HG02571 (cell line): ENCODE data around the gene CAPN7.
"Not testable (repeated sequence)": the region's sequence is repeated elsewhere in the genome, so short reads cannot be mapped to it uniquely, and the experiment has no call there.

Source experiments
- ATAC-seq: cut with Tn5 transposase; IDR thresholded peaks from one replicate; pipeline ENCODE4 v1.9.1; 2021; ENCODE audit warnings: mild to moderate bottlenecking, moderate library complexity; ENCODE audit not compliant: unreplicated experiment

CAPN7 gene

DNA sequence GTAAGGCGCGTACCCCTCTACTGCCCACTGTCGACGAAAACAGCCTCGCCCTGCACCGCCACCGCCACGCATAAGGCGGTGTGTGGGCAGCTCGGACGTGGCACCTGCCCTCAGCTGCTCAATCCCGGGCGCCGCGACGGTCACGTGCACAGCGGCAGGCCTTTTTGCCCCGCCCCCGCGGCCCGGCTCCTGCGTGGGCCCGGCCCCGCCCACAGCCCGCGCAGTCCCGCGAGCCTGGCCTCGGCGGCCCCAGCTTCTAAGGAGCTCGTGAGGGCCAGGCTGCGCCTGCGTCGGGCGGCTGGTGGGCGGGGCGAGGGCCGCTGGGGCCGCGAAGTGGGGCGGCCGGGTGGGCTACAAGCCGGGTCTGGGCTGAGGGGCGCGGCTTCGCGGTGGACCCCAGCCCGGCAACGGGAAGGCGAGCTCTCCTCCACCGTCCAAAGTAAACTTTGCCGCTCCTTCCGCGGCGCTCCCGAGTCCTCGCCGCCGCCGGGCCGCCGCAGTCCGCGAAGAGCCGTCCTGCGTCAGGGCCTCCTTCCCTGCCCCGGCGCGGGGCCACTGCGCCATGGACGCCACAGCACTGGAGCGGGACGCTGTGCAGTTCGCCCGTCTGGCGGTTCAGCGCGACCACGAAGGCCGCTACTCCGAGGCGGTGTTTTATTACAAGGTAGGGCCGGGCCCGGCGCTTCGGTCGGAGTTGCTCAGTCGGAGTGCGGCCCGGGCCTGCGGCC lies at the start of gene CAPN7:
Gene CAPN7 (plus strand): TSS at position 313 of the 728 bp plus-strand sequence. CDS start 250 bp downstream, at position 563.
- peak; percentile 87 for ATAC-seq

DNA sequence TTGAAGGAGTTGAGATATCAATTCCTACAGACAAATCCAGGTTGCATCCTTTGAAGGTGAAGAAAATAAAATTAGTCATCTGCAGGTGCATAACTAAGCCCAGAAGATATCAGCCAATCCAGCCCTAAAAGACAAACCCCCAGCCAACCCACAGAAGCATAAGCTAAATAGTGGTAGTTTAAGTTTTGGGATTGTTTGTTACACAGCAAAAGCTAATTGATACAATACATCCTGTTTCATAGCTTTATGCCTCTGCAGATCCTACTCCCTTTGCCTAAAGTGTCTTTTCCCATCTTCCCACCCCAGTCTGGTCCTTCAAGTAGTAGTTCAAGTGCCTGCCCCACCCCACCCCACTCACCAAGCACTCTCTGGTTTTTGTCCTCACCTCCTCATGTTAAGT lies 48.6 kb upstream of the CAPN7 start:
- ATAC-seq, result no peak

DNA sequence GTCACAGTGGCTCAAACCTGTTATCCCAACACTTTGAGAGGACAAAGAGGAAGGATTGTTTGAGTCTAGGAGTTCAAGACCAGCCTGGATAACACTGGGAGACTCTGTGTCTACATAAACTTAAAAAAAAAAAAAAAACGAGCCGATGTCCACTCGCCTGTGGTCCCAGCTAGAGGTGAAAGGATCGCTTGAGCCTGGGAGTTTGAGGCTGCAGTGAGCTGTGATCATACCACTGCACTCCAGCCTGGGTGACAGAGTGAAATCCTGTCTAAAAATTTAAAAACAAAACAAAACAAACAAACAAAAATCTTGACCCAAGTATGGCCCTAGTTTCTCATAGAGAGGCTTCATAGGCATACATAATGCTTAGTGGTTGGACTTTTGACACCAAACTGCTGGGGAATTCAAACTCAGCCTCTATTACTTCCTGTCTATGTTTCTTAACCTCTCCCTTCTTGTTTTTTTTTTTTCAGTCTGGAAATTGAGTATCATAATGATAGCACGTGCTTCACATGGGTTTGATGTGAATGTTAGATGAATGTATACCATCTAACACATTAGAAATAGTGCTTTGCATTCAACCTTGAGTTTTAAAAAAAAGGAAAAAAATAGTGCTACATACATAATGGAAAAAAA lies 46.4 kb upstream of the CAPN7 start:
- no peak for ATAC-seq

DNA sequence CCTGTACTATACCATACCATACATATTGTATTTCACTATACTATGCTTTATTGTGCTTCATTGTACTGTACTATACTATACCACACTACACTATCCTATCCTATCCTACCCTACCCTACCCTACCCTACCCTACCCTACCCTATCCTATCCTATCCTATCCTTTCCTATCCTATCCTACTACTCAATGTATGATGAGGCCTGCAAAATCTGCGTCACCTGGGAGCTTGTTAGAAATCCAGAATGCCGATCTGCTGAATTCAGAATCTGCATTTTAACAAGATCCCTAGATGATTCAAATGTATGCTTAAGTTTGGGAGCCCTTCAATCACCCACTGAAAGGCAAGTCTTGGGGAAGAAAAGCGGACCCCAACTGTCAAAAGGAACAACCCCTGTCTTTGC lies 45.4 kb upstream of the CAPN7 start:
- ATAC-seq, result no peak

DNA sequence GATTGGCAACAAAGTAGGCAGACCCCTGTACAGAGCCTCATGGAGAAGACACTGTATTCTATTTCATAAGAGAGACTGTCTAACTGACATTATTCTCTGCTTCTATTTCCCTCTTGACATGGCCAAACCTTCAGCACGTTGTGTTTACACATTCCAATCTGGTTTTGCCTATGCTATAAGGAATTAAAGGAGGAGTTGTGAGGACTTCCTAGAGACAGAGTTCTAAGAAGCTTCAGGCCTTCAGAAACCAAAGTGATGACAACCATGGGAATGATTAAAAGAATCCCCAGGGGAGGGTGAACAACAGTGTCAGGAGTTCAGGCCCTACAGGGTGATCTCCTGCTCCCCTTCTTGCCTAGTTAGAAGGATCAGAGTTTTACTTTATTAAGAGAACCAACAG lies 44.9 kb upstream of the CAPN7 start:
- ATAC-seq, result no peak

DNA sequence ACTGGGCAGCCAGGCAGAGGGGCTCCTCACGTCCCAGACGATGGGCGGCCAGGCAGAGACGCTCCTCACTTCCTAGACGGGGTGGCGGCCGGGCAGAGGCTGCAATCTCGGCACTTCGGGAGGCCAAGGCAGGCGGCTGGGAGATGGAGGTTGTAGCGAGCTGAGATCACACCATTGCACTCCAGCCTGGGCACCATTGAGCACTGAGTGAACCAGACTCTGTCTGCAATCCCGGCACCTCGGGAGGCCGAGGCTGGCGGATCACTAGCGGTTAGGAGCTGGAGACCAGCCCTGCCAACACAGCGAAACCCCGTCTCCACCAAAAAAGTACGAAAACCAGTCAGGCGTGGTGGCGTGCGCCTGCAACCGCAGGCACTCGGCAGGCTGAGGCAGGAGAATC lies 42.4 kb upstream of the CAPN7 start:
- ATAC-seq, result not testable (repeated sequence)

DNA sequence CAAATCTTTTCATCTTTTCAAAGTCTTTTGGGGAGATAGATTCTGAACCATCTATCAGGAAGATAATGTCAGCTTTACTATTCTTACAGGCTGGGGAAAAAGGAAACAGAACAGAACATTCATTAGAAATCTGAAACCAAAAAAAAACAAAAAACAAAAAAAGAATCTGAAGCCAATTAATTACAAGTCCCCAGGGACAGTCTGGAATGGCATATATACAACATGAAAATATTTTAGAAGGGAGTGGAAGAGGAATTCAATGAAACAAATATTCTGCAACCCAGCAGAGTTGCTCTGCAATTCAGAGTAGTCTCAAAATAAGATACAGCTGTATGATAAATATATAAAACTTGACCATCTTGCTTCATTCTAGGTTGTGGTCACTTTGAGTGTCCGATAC lies 41.7 kb upstream of the CAPN7 start:
- no peak for ATAC-seq

DNA sequence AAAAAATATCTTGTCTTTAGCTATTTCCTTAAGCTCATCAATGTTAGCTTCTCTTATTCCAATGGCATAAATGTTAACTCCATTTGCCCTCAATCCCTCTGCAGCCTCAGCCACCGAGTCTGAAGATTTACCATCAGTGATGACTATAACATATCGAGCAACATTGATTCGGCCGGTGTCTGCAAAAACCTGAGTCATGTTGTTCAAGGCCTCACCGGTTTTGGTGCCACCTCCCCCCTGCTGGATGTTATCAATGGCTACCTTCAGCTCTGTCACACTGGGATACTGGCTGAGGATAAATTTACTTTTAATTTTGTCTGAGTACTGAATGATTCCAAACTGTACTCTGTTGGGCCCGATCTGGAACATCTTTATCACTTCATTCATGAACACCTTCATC lies 41.0 kb upstream of the CAPN7 start:
- no peak for ATAC-seq

DNA sequence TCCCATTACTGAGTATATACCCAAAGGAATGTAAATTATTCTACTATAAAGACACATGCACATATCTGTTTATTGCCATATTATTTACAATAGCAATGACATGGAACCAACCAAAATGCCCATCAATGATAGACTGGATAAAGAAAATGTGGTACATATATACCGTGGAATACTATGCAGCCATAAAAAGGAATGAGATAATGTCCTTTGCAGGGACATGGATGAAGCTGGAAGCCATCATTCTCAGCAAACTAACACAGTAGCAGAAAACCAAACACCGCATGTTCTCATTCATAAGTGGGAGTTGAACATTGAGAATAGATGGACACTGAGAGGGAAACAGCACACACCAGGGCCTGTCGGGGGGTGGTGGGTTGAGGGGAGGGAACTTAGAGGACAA lies 39.7 kb upstream of the CAPN7 start:
- ATAC-seq, result not testable (repeated sequence)

DNA sequence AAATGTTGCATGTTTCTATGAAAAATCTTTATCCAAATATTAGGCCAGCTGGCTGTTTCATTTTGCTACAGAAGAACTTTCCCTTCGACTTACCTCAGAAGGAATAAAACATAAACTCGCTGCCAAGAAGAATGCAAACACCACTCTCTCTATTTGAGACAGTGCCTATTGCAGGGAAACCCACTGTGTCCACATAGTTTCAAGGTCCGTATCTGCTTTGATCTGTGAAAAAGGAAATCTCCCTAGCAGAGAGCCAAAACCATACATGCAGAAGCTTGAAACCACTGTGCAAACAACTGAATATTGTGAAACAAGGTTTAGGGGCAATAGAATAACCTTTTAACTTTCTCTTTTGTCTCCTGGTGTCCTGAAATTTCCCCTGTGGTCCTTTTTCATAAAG lies 35.0 kb upstream of the CAPN7 start:
- no peak for ATAC-seq

DNA sequence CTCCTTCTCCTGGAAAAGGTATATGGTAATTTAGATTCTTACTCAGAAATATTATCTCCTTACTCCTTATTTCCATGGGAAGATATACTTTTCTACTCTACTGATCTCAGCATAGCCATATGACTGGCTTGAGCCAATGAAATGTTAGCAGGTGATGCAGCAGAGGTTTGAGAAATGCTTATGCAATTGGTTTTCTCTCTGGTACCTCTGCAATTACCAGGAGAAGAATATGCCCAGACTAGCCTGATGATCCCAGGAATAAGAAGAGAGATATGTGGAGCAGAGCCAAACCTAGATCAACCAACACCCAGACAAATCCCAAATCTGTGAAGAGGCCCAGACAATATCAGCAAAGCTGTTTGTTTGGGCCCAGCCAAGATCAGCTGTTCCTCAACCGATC lies 33.2 kb upstream of the CAPN7 start:
- no peak for ATAC-seq

DNA sequence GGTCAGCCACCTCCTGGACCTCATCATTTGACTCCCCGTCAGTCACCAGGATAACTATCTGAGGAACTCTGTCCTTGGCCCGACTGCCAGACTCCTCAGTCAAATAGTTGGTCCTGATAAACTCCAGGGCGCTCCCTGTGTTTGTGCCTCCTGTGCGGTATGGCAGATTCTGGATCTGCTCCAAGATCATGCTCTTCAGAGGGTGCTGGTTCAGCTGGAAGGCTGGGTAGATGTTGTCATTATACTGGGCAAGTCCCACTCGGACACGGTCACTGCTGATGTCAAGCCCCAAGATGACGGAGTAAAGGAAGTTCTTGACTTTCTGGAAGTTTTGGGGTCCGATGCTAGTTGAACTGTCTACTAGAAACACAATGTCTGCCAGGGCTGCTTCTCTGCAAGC lies 31.1 kb upstream of the CAPN7 start:
- no peak for ATAC-seq

DNA sequence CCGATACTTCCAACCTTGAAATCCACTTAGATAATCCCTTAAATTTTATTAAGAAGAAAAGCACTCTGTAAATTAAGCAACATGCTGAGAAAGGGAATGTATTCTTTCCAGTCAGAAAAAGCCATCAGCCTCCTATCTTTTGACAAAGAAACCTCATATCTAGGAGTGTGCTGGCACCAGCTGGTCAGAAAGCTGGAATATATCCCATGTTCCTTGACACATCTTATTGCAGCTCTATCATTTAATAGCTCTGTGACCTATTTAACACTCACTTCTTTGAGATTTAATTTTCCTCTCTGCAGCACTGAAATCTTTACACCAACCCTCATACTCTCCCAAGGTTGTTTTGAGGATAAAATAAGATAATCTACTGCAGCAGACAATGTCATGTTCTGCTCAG lies 30.4 kb upstream of the CAPN7 start:
- ATAC-seq, result no peak

DNA sequence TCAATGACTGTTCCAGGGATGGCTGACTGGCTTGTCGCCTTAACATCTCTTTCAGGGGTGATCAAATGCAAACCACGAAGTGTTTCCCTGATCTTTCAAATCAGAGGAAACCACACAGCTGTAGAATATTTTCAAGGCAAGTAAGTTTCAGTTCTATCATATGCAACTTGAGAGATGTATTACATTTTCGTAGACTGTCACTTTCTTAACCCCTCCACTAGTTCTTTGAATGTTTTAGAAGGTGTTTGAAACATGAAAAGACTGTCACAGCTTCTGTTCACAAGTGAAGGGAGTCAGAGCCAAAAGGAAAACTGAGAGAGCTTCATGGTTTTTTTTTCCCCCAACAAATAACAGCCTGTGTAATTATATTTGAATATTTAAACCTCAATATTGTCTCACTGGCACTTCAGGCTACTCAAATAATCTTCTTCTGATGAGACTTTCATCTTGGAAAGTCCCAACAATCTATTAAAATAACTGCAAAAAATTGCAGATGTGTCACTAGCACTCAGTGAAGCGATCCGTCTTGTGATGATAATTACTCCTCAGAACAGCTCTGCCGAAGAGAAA lies 25.9 kb upstream of the CAPN7 start:
- ATAC-seq, result no peak

DNA sequence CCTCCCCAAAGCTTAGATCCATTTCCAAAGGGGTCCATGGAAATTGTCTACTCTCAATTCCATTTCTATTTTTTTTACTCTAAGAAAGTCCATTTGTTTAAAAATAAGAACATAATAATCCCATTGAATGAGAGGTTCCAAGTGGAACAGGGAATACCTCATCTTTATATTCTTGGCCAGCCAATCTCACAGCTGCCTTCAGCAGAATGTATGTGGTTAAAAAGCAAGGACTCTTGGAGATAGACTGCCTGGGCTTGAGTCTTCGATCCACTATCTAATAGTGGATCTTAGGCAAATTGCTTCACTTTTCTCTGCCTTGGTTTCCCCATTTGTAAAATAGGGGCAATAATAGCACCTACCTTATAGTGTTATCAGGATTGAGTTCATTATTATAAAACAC lies 24.5 kb upstream of the CAPN7 start:
- no peak for ATAC-seq

DNA sequence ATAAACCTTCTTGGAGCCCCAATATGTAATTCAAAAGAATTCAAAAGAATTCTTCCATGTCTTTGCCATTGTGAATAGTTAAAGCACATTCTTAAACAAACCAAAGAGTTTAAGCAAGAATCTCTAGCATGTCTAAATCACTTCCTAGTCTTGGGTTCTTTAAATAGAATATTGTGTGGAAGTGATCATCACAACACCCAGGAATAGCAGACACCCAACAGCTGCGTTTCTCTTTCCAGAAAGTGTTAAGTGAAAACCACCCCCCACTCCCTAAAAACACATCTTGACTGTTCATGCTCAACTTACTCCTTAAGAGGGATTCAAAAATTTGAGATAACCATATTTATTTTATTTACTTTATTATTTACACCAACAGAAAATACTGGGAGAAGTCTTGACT lies 24.1 kb upstream of the CAPN7 start:
- no peak for ATAC-seq

DNA sequence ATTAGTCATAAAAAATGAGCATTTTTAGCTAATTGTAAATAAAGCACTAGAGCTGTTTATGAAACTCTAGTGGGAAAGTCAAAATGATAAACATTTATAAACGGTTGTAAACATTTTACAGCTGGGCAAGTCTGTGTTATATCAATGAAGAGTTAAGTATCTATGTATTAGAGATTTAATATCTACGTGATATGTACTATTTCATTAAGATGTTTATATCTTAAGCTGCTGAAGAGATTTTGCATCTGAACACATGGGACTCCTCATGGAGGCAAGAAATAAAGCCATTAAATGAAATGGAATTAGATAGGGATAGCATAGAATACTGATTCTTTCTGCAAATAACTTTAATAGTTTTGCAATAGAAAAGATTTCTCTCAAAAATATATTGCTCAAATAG lies 23.0 kb upstream of the CAPN7 start:
- no peak for ATAC-seq

DNA sequence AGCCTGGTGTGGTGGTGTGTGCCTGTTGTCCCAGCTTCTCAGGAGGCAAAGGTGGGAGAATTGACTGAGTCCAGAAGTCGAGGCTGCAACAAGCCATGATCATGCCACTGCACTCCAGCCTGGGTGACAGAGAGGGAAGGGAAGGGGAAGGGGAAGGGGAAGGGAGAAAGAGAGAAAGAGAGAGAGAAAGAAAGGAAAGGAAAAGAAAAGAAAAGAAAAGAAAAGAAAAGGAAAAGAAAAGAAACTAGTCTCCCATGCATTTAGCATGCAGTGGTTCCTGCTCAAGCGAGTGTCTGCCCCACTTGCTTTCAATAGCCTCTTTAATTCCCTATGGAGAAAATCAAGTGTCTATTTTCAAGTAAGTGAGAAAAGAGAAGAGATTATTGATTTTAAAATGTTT lies 20.6 kb upstream of the CAPN7 start:
- ATAC-seq, result no peak

DNA sequence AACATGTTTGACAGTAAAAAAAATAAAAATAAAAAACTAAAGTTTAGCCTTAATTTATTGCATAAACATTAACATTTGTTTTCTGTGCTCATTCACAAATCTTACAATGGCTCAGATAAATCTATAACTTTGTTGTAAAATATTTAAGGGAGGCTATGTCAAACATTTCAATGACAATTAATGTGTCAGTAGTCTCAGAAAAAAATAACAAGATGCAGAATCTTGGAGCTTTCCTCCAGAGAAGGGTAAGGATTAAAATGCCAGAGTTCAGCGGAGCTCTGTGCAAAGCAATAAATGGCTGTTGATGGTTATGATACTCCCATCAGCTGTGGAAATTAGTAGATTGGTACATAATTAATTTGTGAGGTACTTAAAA lies 20.0 kb upstream of the CAPN7 start:
- no peak for ATAC-seq

DNA sequence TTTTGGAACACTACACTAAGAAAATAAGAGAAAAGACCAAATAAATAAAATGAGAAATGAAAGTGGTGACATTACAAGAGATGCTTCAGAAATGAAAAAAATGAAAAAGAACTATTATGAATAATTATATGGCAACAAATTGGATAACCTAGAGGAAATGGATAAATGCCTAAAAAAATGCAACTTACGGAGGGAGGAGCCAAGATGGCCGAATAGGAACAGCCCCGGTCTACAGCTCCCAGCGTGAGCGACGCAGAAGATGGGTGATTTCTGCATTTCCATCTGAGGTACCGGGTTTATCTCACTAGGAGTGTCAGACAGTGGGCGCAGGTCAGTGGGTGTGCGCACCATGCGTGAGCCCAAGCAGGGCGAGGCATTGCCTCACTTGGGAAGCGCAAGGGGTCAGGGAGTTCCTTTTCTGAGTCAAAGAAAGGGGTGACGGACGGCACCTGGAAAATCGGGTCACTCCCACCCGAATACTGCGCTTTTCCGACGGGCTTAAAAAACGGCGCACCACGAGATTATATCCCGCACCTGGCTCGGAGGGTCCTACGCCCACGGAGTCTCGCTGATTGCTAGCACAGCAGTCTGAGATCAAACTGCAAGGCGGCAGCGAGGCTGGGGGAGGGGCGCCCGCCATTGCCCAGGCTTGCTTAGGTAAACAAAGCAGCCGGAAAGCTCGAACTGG lies 19.4 kb upstream of the CAPN7 start:
- not testable (repeated sequence) for ATAC-seq

DNA sequence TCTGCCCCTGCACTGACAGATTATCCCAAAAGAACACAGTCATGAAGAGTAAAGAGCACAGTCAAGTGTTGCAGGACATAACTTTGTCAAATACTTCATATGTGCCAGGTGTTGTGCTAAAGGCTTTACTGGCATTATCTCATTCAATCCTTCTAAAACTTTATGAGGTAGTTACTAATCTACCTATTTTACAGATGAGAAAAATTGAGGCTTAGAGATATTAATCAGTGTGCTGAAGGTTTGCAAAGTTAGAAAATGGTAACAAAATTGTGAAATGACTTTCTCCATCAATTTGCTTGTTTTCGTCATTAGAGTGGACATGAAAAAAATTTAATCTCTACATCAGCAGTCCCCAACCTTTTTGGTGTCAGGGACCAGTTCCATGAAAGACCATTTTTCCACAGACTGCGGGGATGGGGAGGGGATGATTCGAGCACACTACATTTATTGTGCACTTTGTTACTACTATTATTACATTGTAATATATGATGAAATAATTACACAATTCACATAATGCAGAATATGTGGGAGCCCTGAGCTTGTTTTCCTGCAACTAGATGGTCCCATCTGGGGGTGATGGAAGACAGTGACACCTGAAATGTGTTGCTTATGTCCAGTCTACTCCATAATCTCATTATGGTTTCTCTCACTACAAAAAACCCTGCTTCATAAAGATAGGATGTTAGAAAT lies 8.6 kb upstream of the CAPN7 start:
- no peak for ATAC-seq
